H1 (cell line): Measurements from ENCODE around the gene BCL2. TPM values are rescaled to one million over a fixed set of nuclear protein-coding genes. Genes with fewer than 3 reads are reported as not detected.

ENCODE experiments used
- CTCF ChIA-PET: fragments of 300-600 bp; sonication (Branson Sonifier 250); formaldehyde crosslinking; loops from one replicate; lab custom pipeline; 2021; ENCODE audit not compliant: partially characterized antibody; lab: Charles Lee
- POLR2A ChIA-PET: fragments of 300-600 bp; sonication (Branson Sonifier 250); formaldehyde crosslinking; loops from one replicate; lab custom pipeline; 2021; ENCODE audit warnings: inconsistent platforms; ENCODE audit not compliant: partially characterized antibody; lab: Charles Lee
- DNase-seq, 2 experiments: peaks; one replicate each; pipeline versions ENCODE4 v3.0.0 to v3.0.0-alpha.2; 2010 to 2022; ENCODE audit warnings: low spot score in 2 of 2, low read depth in 1 of 2, mixed read lengths in 1 of 2
- FAIRE-seq: peaks from 2 replicates; lab custom pipeline; 2011; peaks lifted over from hg19 to GRCh38; lab: Jason Lieb, UNC
- H2AFZ ChIP-seq: 2 replicates; pipeline ENCODE4 v1.8.1; 2012; ENCODE audit warnings: low read length, inconsistent platforms
- H2AK5ac ChIP-seq: 2 replicates; pipeline ENCODE4 v1.6.1; 2013; ENCODE audit warnings: low read depth, low read length
- H2BK120ac ChIP-seq: replicated peaks from 2 replicates; pipeline ENCODE3; 2013; ENCODE audit warnings: low read depth, low read length, inconsistent platforms
- H2BK12ac ChIP-seq: 2 replicates; pipeline ENCODE4 v1.6.1; 2013; ENCODE audit warnings: low read depth, low read length
- H2BK15ac ChIP-seq: 2 replicates; pipeline ENCODE4 v1.6.1; 2013; ENCODE audit warnings: low read length
- H2BK20ac ChIP-seq: 2 replicates; pipeline ENCODE4 v1.6.1; 2013; ENCODE audit warnings: low read length
- H2BK5ac ChIP-seq: 2 replicates; pipeline ENCODE4 v1.6.1; 2013; ENCODE audit warnings: low read depth, low read length
- H3K14ac ChIP-seq: 2 replicates; pipeline ENCODE4 v1.6.1; 2013; ENCODE audit warnings: inconsistent platforms; ENCODE audit not compliant: insufficient read length
- H3K18ac ChIP-seq: 2 replicates; pipeline ENCODE4 v1.6.1; 2013; ENCODE audit warnings: low read length; ENCODE audit errors: extremely low read depth
- H3K23ac ChIP-seq: 2 replicates; pipeline ENCODE4 v1.6.1; 2013; ENCODE audit warnings: inconsistent platforms; ENCODE audit not compliant: insufficient read length
- H3K23me2 ChIP-seq: 2 replicates; pipeline ENCODE4 v1.6.1; 2013; ENCODE audit warnings: low read depth, low read length
- H3K27ac ChIP-seq: 2 replicates; pipeline ENCODE4 v1.6.1; 2011; ENCODE audit warnings: low read depth, low read length, inconsistent platforms
- H3K27me3 ChIP-seq, 4 experiments: replicated peaks in 1 of 4; 1 replicate in 1 of 4; 2 replicates in 3 of 4; pipeline versions ENCODE4 v1.6.1 to v1.8.1; 2011 to 2013; ENCODE audit warnings: low read length in 3 of 4, mild to moderate bottlenecking in 3 of 4, inconsistent platforms in 2 of 4, mixed read lengths in 2 of 4, moderate library complexity in 1 of 4; ENCODE audit not compliant: control insufficient read depth in 3 of 4, insufficient read depth in 3 of 4; ENCODE audit errors: extremely low read depth in 1 of 4
- H3K36me3 ChIP-seq, 4 experiments: 2 replicates each; pipeline versions ENCODE4 v1.6.1 to v1.8.1; 2011 to 2013; ENCODE audit warnings: mild to moderate bottlenecking in 4 of 4, low read length in 3 of 4, moderate library complexity in 2 of 4, control low read depth in 1 of 4, inconsistent platforms in 1 of 4; ENCODE audit not compliant: insufficient read depth in 4 of 4, control insufficient read depth in 2 of 4
- H3K4ac ChIP-seq: replicated peaks from 2 replicates; pipeline ENCODE3; 2013; ENCODE audit warnings: low read length, low read depth, mixed read lengths, inconsistent platforms; ENCODE audit not compliant: insufficient read length
- H3K4me1 ChIP-seq, 4 experiments: replicated peaks in 1 of 4; 1 replicate in 1 of 4; 2 replicates in 3 of 4; pipeline versions ENCODE4 v1.6.1 to v1.8.1; 2011 to 2013; ENCODE audit warnings: low read length in 3 of 4, inconsistent platforms in 2 of 4, mixed read lengths in 1 of 4; ENCODE audit not compliant: insufficient read depth in 4 of 4, control insufficient read depth in 3 of 4
- H3K4me2 ChIP-seq, 2 experiments: 2 replicates each; pipeline versions ENCODE4 v1.6.1 to v1.8.1; 2011 to 2013; ENCODE audit warnings: low read depth in 2 of 2, low read length in 2 of 2, control low read depth in 1 of 2, inconsistent platforms in 1 of 2, mild to moderate bottlenecking in 1 of 2; ENCODE audit not compliant: insufficient read depth in 1 of 2
- H3K4me3 ChIP-seq, 4 experiments: fragments of 200-600, 300-600 bp in 1 of 4; sonication (generic), shearing (Covaris generic), sonication (Bioruptor Twin) in 1 of 4; 2 replicates each; pipeline versions ENCODE4 v1.5.1 to v1.8.1; 2011 to 2016; ENCODE audit warnings: low read length in 4 of 4, low read depth in 3 of 4, control low read depth in 2 of 4, inconsistent platforms in 2 of 4, mild to moderate bottlenecking in 2 of 4, mixed read lengths in 1 of 4, moderate library complexity in 1 of 4; ENCODE audit not compliant: insufficient read depth in 2 of 4; ENCODE audit errors: extremely low read depth in 1 of 4
- H3K56ac ChIP-seq: replicated peaks from 2 replicates; pipeline ENCODE3; 2013; ENCODE audit warnings: low read depth, mild to moderate bottlenecking, mixed read lengths, low read length, inconsistent platforms; ENCODE audit not compliant: insufficient read length
- H3K79me1 ChIP-seq: 2 replicates; pipeline ENCODE4 v1.6.1; 2013; ENCODE audit warnings: low read depth, low read length, control low read depth
- H3K79me2 ChIP-seq, 2 experiments: 2 replicates each; pipeline versions ENCODE4 v1.6.1 to v1.8.1; 2012 to 2013; ENCODE audit warnings: low read length in 2 of 2, mild to moderate bottlenecking in 2 of 2, inconsistent platforms in 1 of 2; ENCODE audit not compliant: insufficient read depth in 2 of 2, control insufficient read depth in 1 of 2
- H3K9ac ChIP-seq, 4 experiments: replicated peaks in 1 of 4; 1 replicate in 1 of 4; 2 replicates in 3 of 4; pipeline versions ENCODE4 v1.6.1 to v1.8.1; 2011 to 2013; ENCODE audit warnings: low read depth in 3 of 4, low read length in 3 of 4, control low read depth in 2 of 4, mild to moderate bottlenecking in 2 of 4, moderate library complexity in 2 of 4, inconsistent platforms in 1 of 4; ENCODE audit errors: extremely low read depth in 1 of 4
- H3K9me3 ChIP-seq, 2 experiments: 2 replicates each; pipeline versions ENCODE4 v1.6.1 to v1.8.1; 2012 to 2013; ENCODE audit warnings: mild to moderate bottlenecking in 2 of 2, moderate library complexity in 2 of 2, control low read depth in 1 of 2, inconsistent platforms in 1 of 2, low read depth in 1 of 2, low read length in 1 of 2, mixed read lengths in 1 of 2; ENCODE audit not compliant: insufficient read depth in 2 of 2
- H4K20me1 ChIP-seq, 2 experiments: replicated peaks in 1 of 2; 2 replicates each; pipeline versions ENCODE3 to v1.8.1; 2011 to 2013; ENCODE audit warnings: inconsistent platforms in 2 of 2, low read length in 2 of 2, mild to moderate bottlenecking in 1 of 2; ENCODE audit not compliant: insufficient read depth in 2 of 2, control insufficient read depth in 1 of 2
- H4K5ac ChIP-seq: 2 replicates; pipeline ENCODE4 v1.6.1; 2013; ENCODE audit warnings: low read length, low read depth, mixed read lengths, inconsistent platforms; ENCODE audit not compliant: insufficient read length
- H4K8ac ChIP-seq: 2 replicates; pipeline ENCODE4 v1.8.0; 2013; ENCODE audit warnings: mild to moderate bottlenecking, moderate library complexity, low read length, inconsistent platforms; ENCODE audit not compliant: insufficient read depth; ENCODE audit errors: extremely low read depth
- H4K91ac ChIP-seq: replicated peaks from 2 replicates; pipeline ENCODE3; 2013; ENCODE audit warnings: low read length, mixed read lengths, inconsistent platforms; ENCODE audit not compliant: insufficient read length
- TBP ChIP-seq: IDR thresholded peaks from 2 replicates; pipeline ENCODE4 v1.6.1; 2011; ENCODE audit warnings: low read depth, low read length, improper control_type of control experiment
- WGBS, 2 experiments: shearing (Covaris generic) in 1 of 2; methylation state at CpG; one replicate each; pipeline versions ENCODE4 v1.1.6 to v1.1.7; 2013 to 2015; ENCODE audit warnings: low lambda C conversion rate in 2 of 2, mixed read lengths in 2 of 2, inconsistent platforms in 1 of 2, low coverage in 1 of 2, missing lambda C conversion rate in 1 of 2; ENCODE audit not compliant: insufficient replicate concordance in 2 of 2, insufficient coverage in 1 of 2, insufficient read length in 1 of 2; ENCODE audit errors: extremely low coverage in 1 of 2, missing lambda C conversion rate in 1 of 2; 5-methylcytosine and 5-hydroxymethylcytosine counted together
- polyA plus RNA-seq, 7 experiments: library from polyadenylated mRNA; depleted of rRNA in 3 of 7; stranded (reverse) in 5 of 7; unstranded in 2 of 7; fragments of >200 nt in 5 of 7; fragments of 200-250 nt in 2 of 7; gene quantifications; 1 replicate in 5 of 7; 2 replicates in 1 of 7; 4 replicates in 1 of 7; pipeline versions ENCODE4 v1.2.1 to v1.2.3, GENCODE V29; 2011 to 2013; ENCODE audit warnings: missing spikeins in 2 of 7, mixed read lengths in 2 of 7
- total RNA-seq: library from RNA; stranded (reverse); fragmentation: NEBNext Ultra II Directional; extraction: Animal tissue kit (Norgen Biotek cat#: 25700); gene quantifications from 2 replicates; pipeline ENCODE4 v1.2.1, GENCODE V29; 2021
- TF ChIP-seq, protein P1 (sequence below): IDR thresholded peaks from 2 replicates; pipeline ENCODE4 v1.6.1; 2012; ENCODE audit warnings: inconsistent platforms

Gene BCL2
- total and polyA plus RNA-seq, 2 of the 8 experiments (the other 6 are each of a cell fraction or from before 2014, with no cell fraction given), result 0.59 to 4.5 TPM

DNA sequence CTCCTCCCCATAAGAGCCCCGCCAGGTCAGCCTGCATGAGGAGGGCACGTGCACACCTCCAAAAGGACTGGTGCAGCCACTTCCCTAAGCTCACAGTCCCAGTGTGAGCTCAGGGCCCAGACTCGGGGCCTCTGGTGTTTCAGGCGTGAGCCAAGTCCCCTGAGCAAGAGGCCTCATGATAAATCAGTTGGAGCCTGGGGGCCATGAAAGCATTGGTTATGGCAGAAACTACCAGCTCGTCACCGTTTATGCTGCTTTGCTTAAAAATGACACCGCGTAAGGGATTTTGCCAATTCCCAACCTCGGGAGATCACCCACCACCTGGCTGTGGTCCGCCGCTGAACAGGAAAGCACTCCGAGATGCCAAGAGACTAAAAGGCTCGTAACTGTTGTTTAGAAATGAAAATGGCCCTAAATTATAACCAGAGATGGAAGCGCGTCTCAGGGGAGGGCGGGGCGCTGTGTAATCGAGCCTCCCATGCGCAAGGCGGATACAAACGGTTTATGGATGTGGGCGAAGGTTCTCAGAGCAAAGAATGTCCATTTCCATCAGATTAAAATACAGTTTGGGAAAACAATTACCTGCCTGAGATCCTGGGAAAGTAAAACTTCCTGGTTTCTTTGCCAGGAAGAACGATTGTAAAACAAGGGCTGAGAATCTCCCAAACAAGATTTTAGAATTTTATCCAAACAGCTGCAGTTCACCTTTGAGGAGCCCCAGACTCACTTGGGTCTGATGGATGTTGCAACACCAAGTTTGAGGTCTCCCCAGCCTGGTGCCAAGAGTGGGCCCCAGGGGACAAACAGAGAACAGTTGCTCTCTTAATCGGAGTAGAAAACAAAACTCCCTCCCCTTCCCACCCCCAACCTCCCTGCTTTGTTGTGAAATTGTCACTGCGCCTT, 141.4 kb downstream of the BCL2 start:
- Histone ChIP-seq H3K79me2 (no peaks in the 10 kb centered on the region), H3K36me3 (no peaks in the 10 kb centered on the region), H4K91ac (no peak overlapping the region), H3K23ac (no peak overlapping the region), H3K9me3 (no peaks in the 10 kb centered on the region), H3K4me2 (no peak overlapping the region), H4K5ac (no peak overlapping the region), H3K18ac (no peak overlapping the region), H3K27ac (no peak overlapping the region), H3K4me3 (no peak overlapping the region), H2BK5ac (no peak overlapping the region; the same call in 1 of the 2 replicates), H2BK12ac (no peak overlapping the region; the same call in 1 of the 2 replicates), H2AFZ (no peak overlapping the region; the same call in 1 of the 2 replicates), H4K20me1 (no peaks in the 10 kb centered on the region), H3K4ac (no peak overlapping the region), H3K27me3 (no peaks in the 10 kb centered on the region), H3K56ac (no peak overlapping the region), H3K23me2 (no peaks in the 10 kb centered on the region), H3K79me1 (no peaks in the 10 kb centered on the region), H2BK120ac (no peak overlapping the region), H4K8ac (peak overlapping the region; percentile 62; the same call in 1 of the 2 replicates), H3K14ac (no peak overlapping the region), H2BK15ac (no peak overlapping the region), H3K9ac (no peak overlapping the region), H2BK20ac (no peak overlapping the region), H3K4me1 (peaks cover 0 to 8% (median 2%) of the 10 kb centered on the region in 4 experiments; a peak in 4 of 7 replicates), H2AK5ac (no peak overlapping the region)
- WGBS, 2 experiments, result 89% methylated on average over 25 of the region's 25 CpGs; no CpG with 5 or more reads in 1 of the 2 experiments
- FAIRE-seq, result peak; percentile 24
- no peak for DNase-seq
- no peak for TF ChIP-seq TBP
- TF ChIP-seq, protein P1, sequence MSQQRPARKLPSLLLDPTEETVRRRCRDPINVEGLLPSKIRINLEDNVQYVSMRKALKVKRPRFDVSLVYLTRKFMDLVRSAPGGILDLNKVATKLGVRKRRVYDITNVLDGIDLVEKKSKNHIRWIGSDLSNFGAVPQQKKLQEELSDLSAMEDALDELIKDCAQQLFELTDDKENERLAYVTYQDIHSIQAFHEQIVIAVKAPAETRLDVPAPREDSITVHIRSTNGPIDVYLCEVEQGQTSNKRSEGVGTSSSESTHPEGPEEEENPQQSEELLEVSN, result 0 out of 2 replicates have a peak, but pooled peaks have one; percentile 19
- ChIA-PET CTCF (interaction anchor here (0.9 to 2.2 kb wide), 4 partner anchors 23 to 162 kb away, joined by 3 to 7 read pairs (median 5); no protein-coding TSS in a partner anchor), POLR2A (no interaction called here)
